GM21619 (cell line): ENCODE results near the gene ZNF784.

Experiments used
- ATAC-seq: cut with Tn5 transposase; IDR thresholded peaks from one replicate; pipeline ENCODE4 v1.9.1; 2021; ENCODE audit not compliant: unreplicated experiment

The ZNF784 gene

GRCh38 chr19:55603581-55604292 is 20.6 kb downstream of the ZNF784 start:
- no peak for ATAC-seq

DNA sequence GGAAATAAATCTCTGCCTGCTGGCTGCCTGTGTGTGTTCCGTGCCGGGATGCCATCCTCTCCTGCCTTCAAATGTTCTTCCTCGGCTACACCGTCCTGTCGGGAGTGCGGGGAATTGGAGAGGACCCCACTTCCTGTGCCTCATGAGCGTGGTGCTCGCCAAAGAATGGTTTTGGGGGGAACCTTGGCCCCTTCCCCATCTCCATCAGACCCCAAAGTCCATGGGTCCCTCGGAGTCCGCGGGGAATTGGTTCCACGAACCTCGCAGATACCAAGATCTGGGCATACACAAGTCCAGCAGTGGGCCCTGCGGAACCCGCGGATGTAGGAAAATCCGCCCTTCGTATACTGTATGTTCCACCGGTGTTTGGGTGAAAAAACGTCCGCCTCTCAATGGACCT is 21.3 kb downstream of the ZNF784 start:
- ATAC-seq, result no peak

GRCh38 chr19:55602104-55603001 is 22.0 kb downstream of the ZNF784 start:
- no peak for ATAC-seq

GRCh38 chr19:55601084-55601483 is 23.3 kb downstream of the ZNF784 start:
- no peak for ATAC-seq

DNA sequence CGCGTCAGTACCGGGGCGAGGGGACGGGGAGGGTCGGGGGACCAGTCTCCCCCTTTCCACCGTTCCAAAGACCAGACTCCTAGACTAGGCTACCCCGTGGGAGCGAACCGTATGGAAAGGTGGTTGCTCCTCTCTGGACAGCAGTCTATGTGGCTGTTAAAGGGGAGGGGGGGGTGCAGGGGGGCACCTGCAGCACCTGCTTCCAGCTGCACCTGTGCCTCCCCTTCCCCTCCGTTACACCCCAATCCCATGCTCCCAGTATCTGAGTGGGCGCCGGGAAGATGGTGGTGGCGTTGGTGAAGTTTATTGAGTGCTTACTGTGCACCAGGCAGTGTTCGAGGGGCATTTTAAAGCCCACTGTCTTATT is 23.7 kb downstream of the ZNF784 start:
- ATAC-seq, result no peak

GRCh38 chr19:55599842-55600661 is 24.3 kb downstream of the ZNF784 start, which contains the start of gene ZNF524:
Gene ZNF524, plus strand, starts transcription at chr19:55600288. Its CDS starts 1,825 bp downstream, at chr19:55602113.
- ATAC-seq, result peak; percentile 35

- peak; percentile 45 for ATAC-seq
Observed at GRCh38 chr19:55599468-55599841, 24.9 kb downstream of the ZNF784 start, which contains the start of gene FIZ1. Gene FIZ1, minus strand, starts transcription at chr19:55599517. Its CDS starts 1,652 bp downstream, at chr19:55597865.

DNA sequence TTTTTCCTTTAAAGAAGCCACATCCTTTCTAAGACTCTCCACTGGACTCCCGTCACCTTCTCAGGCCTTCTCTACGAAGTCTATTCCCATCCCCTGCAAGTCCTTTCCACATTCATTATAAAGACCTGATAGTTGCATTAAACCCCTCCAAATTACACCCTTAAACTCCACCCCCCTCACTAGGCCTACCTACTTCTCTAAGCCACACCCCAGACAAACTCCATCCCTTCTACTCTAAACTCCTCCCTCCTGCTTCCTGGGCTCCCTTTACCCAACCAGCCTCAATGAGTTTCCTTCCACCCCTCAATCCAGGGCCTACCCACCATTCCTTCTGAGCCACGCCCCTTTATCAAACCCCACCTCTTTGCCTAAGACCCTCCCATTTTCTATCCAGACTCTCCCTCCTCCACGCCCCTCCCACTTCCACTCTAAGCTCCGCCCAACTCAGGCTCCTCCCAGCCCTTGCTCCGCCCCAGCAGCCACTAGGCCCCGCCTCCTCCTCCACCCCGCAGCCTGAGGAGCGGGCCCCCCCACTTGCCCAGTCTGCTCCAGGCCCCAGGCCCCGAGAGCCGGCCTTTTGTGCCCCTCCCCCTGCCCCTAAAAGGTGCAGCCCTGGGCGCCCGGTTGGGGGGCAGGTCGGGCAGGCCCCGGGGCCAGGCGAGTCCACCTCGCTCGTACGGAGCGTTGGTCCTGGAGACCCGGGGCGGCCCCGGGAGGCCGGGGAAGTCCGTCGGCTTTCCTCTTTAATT is 25.5 kb downstream of the ZNF784 start:
- peak; percentile 47 for ATAC-seq

- no peak for ATAC-seq
Observed at GRCh38 chr19:55598034-55598433, 26.3 kb downstream of the ZNF784 start.

- no peak for ATAC-seq
Observed at GRCh38 chr19:55597501-55597921, 26.9 kb downstream of the ZNF784 start.

DNA sequence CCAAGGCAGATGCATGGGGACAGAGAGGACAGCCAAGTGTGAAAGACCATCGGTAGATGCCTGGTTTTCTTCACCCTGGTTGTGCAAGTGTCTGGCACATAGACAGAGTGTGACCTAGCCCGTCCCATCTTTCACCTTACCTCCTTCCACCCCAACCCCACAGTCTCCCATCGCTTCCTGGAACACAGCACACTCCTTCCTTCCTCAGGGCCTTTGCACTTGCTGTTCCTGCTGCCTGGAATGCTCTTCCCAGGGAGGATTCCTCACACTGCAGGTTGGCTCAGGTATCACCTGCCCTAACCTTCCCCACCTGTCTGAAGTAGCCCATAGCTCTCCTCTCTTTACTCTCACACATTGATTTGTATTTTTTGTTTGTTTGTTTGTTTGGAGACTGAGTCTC is 28.1 kb downstream of the ZNF784 start:
- ATAC-seq, result no peak

DNA sequence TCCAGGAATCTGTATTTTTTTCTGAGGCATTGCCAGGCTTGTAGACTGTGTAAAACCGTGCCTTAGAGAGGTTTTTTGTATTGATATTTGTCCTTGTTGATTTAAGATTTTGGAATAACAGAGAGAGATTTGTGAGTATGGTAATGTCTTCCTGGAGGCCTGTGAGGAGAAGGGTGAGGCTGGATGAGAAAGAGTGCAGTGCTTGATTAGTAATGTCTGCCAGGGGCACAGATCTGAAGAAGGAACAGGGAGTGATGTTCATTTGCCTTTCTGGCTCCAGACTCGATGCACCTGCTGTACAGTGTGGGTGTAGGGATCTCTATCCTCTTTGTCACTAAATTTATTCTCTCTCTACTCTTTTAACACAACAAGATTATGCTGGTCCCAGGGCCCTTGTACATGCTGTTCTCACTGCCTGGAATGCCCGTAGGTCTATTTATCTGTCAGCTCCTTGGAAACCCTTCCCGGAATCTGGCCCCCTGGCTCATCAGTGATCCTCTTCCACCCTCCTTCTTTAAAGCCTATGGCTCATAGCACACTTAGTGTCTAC is 29.3 kb downstream of the ZNF784 start:
- no peak for ATAC-seq

- ATAC-seq, result no peak
Observed at GRCh38 chr19:55593096-55593772, 31.1 kb downstream of the ZNF784 start.

GRCh38 chr19:55592391-55593090 is 31.8 kb downstream of the ZNF784 start:
- ATAC-seq, result no peak

GRCh38 chr19:55591555-55591954 is 32.8 kb downstream of the ZNF784 start:
- no peak for ATAC-seq

DNA sequence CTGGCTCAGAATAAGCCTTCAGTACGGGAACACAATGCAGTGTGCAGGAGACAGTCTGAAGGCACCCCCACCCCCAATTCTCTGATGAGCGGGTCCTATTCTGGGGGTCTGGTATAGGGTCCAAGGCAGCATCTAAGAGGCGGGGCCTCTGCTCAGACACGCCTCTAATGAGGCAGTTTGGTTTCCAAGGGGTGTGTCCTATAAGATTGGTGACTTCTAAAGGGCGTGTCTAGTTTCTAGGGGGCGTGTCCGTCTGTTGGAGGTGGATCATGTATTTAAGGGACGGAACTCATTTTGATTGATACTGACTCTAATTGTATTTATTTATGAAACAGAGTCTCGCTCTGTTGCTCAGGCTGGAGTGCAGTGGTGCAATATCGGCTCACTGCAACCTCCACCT is 33.7 kb downstream of the ZNF784 start:
- no peak for ATAC-seq

DNA sequence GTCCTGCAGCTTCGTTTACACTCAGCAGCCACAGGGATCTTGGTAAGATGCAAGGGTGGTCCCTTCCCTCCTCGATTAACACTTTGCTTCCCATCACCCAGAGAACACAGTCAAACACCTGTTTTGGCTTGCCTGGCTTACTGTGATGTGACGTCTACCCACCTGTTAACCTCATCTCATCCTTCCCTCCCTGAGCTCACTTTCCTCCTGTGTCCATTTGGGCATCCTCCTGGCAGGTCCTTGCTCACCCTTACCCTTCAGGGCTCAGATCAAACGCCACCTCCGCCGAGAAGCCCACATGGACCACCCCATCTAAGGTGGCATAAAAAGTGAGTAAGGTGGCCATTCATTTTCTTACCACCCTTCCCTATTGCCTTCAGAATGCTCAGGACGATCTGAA is 34.3 kb downstream of the ZNF784 start:
- ATAC-seq, result no peak

DNA sequence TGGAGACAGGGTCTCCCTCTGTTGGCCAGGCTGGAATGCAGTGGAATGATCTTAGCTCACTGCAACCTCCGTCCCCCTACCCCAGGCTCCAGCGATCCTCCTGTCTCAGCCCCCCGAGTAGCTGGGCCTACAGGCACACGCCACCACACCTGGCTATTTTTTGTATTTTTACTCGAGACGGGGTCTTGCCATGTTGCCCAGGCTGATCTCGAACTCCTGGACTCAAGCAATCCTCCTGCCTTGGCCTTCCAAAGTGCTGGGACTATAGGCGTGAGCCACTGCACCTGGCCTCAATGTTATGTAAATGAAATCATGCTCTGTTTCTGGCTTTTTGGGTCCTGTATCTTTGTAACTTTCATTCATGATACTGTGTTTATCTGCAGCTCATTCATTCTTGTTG is 35.6 kb downstream of the ZNF784 start:
- no peak for ATAC-seq
